Common myeloid progenitor, CD34-positive (primary cell): ENCODE data around the gene EPX.
A peak's percentile ranks its signal among the peaks of the same experiment; 100 is the strongest.

ENCODE experiments used
- CTCF ChIA-PET: fragments of 350-600 bp; sonication (Branson Sonifier 250); formaldehyde crosslinking; loops from one replicate; lab custom pipeline; 2021; ENCODE audit warnings: antibody characterized with exemption; lab: Charles Lee
- POLR2A ChIA-PET: fragments of 350-600 bp; sonication (Branson Sonifier 250); formaldehyde crosslinking; loops from one replicate; lab custom pipeline; 2021; ENCODE audit warnings: antibody characterized with exemption; lab: Charles Lee
- DNase-seq, 3 donors: peaks; one replicate each; pipeline versions ENCODE4 v3.0.0 to v3.0.0-alpha.2; 2013
- H3K27ac ChIP-seq, 2 experiments: 1 replicate in 1 of 2; 2 replicates in 1 of 2; pipeline ENCODE4 v1.7.0; 2013; ENCODE audit warnings: inconsistent platforms in 2 of 2, low read length in 2 of 2, mild to moderate bottlenecking in 2 of 2, low read depth in 1 of 2, moderate library complexity in 1 of 2; ENCODE audit not compliant: severe bottlenecking in 2 of 2, insufficient read depth in 1 of 2, poor library complexity in 1 of 2
- H3K27me3 ChIP-seq, 5 experiments: replicated peaks in 2 of 5; 1 replicate in 3 of 5; 2 replicates in 2 of 5; pipeline versions ENCODE4 v1.6.1 to v1.7.0; 2013; ENCODE audit warnings: low read length in 4 of 5, mild to moderate bottlenecking in 2 of 5, moderate library complexity in 2 of 5, inconsistent platforms in 1 of 5; ENCODE audit not compliant: insufficient read depth in 5 of 5, control insufficient read depth in 4 of 5
- H3K36me3 ChIP-seq, 4 experiments: 1 replicate in 2 of 4; 2 replicates in 2 of 4; pipeline versions ENCODE4 v1.6.1 to v1.7.0; 2013; ENCODE audit warnings: low read length in 3 of 4, control low read depth in 1 of 4, mild to moderate bottlenecking in 1 of 4; ENCODE audit not compliant: control insufficient read depth in 4 of 4, insufficient read depth in 4 of 4
- H3K4me1 ChIP-seq, 4 experiments: 1 replicate in 3 of 4; 2 replicates in 1 of 4; pipeline versions ENCODE4 v1.6.1 to v1.7.1; 2013; ENCODE audit warnings: low read length in 3 of 4, mild to moderate bottlenecking in 3 of 4, control low read depth in 1 of 4, inconsistent platforms in 1 of 4, moderate library complexity in 1 of 4; ENCODE audit not compliant: control insufficient read depth in 4 of 4, insufficient read depth in 4 of 4; ENCODE audit errors: control extremely low read depth in 1 of 4
- H3K4me3 ChIP-seq, 7 experiments: 1 replicate in 4 of 7; 2 replicates in 3 of 7; pipeline versions ENCODE4 v1.5.1 to v1.7.0; 2013; ENCODE audit warnings: mild to moderate bottlenecking in 7 of 7, low read length in 6 of 7, moderate library complexity in 6 of 7, inconsistent platforms in 2 of 7, low read depth in 2 of 7, control low read depth in 1 of 7; ENCODE audit not compliant: insufficient read depth in 4 of 7, control insufficient read depth in 1 of 7; ENCODE audit errors: extremely low read depth in 1 of 7
- H3K9me3 ChIP-seq, 5 experiments: 1 replicate in 4 of 5; 2 replicates in 1 of 5; pipeline versions ENCODE4 v1.6.1 to v1.7.1; 2013; ENCODE audit warnings: low read length in 4 of 5, mild to moderate bottlenecking in 2 of 5, inconsistent platforms in 1 of 5, low read depth in 1 of 5, moderate library complexity in 1 of 5; ENCODE audit not compliant: control insufficient read depth in 4 of 5, insufficient read depth in 2 of 5; ENCODE audit errors: control extremely low read depth in 1 of 5
- WGBS: methylation state at CpG from one replicate; pipeline ENCODE4 v1.1.5; 2013; ENCODE audit not compliant: insufficient coverage; 5-methylcytosine and 5-hydroxymethylcytosine counted together

The EPX gene

GRCh38 chr17:58153671-58154070 lies 38.9 kb upstream of the EPX start:
- H3K9me3 ChIP-seq = no peaks in the 10 kb centered on the region
- ChIA-PET CTCF (interaction anchor here (0.9 to 1.2 kb wide), 3 partner anchors 16 to 29 kb away, joined by 3 to 4 read pairs (median 4); no protein-coding TSS in a partner anchor), POLR2A (interaction anchor here (1.1 kb wide), 2 partner anchors 65 kb away, joined by 3 read pairs; partner anchors contain the start of gene MKS1)
- DNase-seq = peak in 2 of 3 donors; percentile 30 to 56
- H3K27ac ChIP-seq = peak overlapping the region; percentile 46 to 77
- H3K4me3 ChIP-seq = peak overlapping the region in 2 of 7 experiments; percentile 11 to 48
- no peaks in the 10 kb centered on the region for H3K36me3 ChIP-seq
- H3K27me3 ChIP-seq = peaks cover 0 to 2% (median 0%) of the 10 kb centered on the region in 5 experiments
- H3K4me1 ChIP-seq = peaks cover 5 to 35% (median 28%) of the 10 kb centered on the region in 4 experiments

- ChIA-PET POLR2A (interaction anchor here (0.7 to 1.7 kb wide), 2 partner anchors 80 to 150 kb away, joined by 3 to 6 read pairs; partner anchors contain the start of gene SRSF1), CTCF (interaction anchor here (0.7 to 2.3 kb wide), 3 partner anchors 12 to 43 kb away, joined by 3 to 7 read pairs (median 3); no protein-coding TSS in a partner anchor)
- peak overlapping the region; percentile 50 to 81 (median 62) for H3K4me3 ChIP-seq
- no peaks in the 10 kb centered on the region for H3K9me3 ChIP-seq
- DNase-seq = peak; percentile 49 to 79 (median 71)
- H3K4me1 ChIP-seq = peaks cover 5 to 34% (median 29%) of the 10 kb centered on the region in 4 experiments
- under 1% methylated on average over 49 of the region's 65 CpGs for WGBS
- peak overlapping the region in 1 of 2 experiments; percentile 30 for H3K27ac ChIP-seq
- H3K27me3 ChIP-seq = no peaks in the 10 kb centered on the region
- no peaks in the 10 kb centered on the region for H3K36me3 ChIP-seq
Observed at GRCh38 chr17:58156839-58157803, 35.4 kb upstream of the EPX start.

GRCh38 chr17:58158181-58158580 lies 34.3 kb upstream of the EPX start:
- H3K4me1 ChIP-seq = peaks cover 1 to 24% (median 20%) of the 10 kb centered on the region in 4 experiments
- no CpG with 5 or more reads among the region's 2 CpGs for WGBS
- ChIA-PET POLR2A (no interaction called here), CTCF (interaction anchor here (2.3 kb wide), 1 partner anchor 35 kb away, joined by 7 read pairs; no protein-coding TSS in a partner anchor)
- H3K27ac ChIP-seq = no peak overlapping the region
- no peaks in the 10 kb centered on the region for H3K36me3 ChIP-seq
- H3K4me3 ChIP-seq = no peak overlapping the region
- H3K27me3 ChIP-seq = peaks cover 0 to 2% (median 0%) of the 10 kb centered on the region in 5 experiments
- H3K9me3 ChIP-seq = no peaks in the 10 kb centered on the region
- DNase-seq = no peak

- H3K36me3 ChIP-seq = no peaks in the 10 kb centered on the region
- WGBS = 80% methylated on average over 2 of the region's 3 CpGs
- H3K4me1 ChIP-seq = peaks cover 0 to 14% (median 12%) of the 10 kb centered on the region in 4 experiments
- POLR2A ChIA-PET = no interaction called here
- CTCF ChIA-PET = interaction anchor here (1.0 kb wide), 2 partner anchors 9 to 18 kb away, joined by 3 read pairs; no protein-coding TSS in a partner anchor
- no peak overlapping the region for H3K27ac ChIP-seq
- H3K9me3 ChIP-seq = no peaks in the 10 kb centered on the region
- H3K27me3 ChIP-seq = peaks cover 0 to 2% (median 0%) of the 10 kb centered on the region in 5 experiments
- no peak overlapping the region for H3K4me3 ChIP-seq
- DNase-seq = peak in 2 of 3 donors; percentile 35 to 48
Observed at GRCh38 chr17:58161566-58161965, 31.0 kb upstream of the EPX start.

GRCh38 chr17:58165981-58166380 lies 26.5 kb upstream of the EPX start:
- Histone ChIP-seq H3K9me3 (no peaks in the 10 kb centered on the region), H3K4me1 (peaks cover 0 to 11% (median 5%) of the 10 kb centered on the region in 4 experiments), H3K4me3 (no peak overlapping the region), H3K27ac (no peak overlapping the region), H3K27me3 (peaks cover 0 to 3% (median 0%) of the 10 kb centered on the region in 5 experiments), H3K36me3 (no peaks in the 10 kb centered on the region)
- WGBS = 30% methylated on average over 2 of the region's 2 CpGs
- ChIA-PET POLR2A (no interaction called here), CTCF (interaction anchor here (1.6 to 2.8 kb wide), 2 partner anchors 44 kb away, joined by 6 to 11 read pairs; no protein-coding TSS in a partner anchor)
- no peak for DNase-seq

GRCh38 chr17:58166682-58167081 lies 25.8 kb upstream of the EPX start, which contains the start of gene OR4D2:
OR4D2 (plus strand) TSS chr17:58166982; CDS start chr17:58169656, 2,674 bp downstream.
- ChIA-PET CTCF (interaction anchor here (2.8 kb wide), 1 partner anchor 44 kb away, joined by 11 read pairs; no protein-coding TSS in a partner anchor), POLR2A (no interaction called here)
- WGBS = 81% methylated on average over 4 of the region's 6 CpGs
- no peaks in the 10 kb centered on the region for H3K9me3 ChIP-seq
- H3K4me1 ChIP-seq = peaks cover 0 to 10% (median 4%) of the 10 kb centered on the region in 4 experiments
- no peak within 1 kb of the TSS for H3K4me3 ChIP-seq
- DNase-seq = no peak
- peaks cover 0 to 3% (median 0%) of the 10 kb centered on the region in 5 experiments for H3K27me3 ChIP-seq
- no peaks in the 10 kb centered on the region for H3K36me3 ChIP-seq
- no peak within 1 kb of the TSS for H3K27ac ChIP-seq
